HL-60/S4 treated with retinoic acid at 250 ng/mL for 4 days and 3 days (cell line): ENCODE measurements around the gene ACVR1C.
"Not testable (repeated sequence)": the region's sequence is repeated elsewhere in the genome, so short reads cannot be mapped to it uniquely, and the experiment has no call there.

ENCODE experiments used
- in situ Hi-C: fragments of 300-500 bp; cut with MboI; formaldehyde crosslinking; loops from 2 replicates; pipeline ENCODE4 v1.7.0; 2022; ENCODE audit warnings: low sequenced_read_pairs

The ACVR1C gene

GRCh38 chr2:157587576-157587975 is 41.1 kb downstream of the ACVR1C start:
- in situ Hi-C loops, result no loop called here

DNA sequence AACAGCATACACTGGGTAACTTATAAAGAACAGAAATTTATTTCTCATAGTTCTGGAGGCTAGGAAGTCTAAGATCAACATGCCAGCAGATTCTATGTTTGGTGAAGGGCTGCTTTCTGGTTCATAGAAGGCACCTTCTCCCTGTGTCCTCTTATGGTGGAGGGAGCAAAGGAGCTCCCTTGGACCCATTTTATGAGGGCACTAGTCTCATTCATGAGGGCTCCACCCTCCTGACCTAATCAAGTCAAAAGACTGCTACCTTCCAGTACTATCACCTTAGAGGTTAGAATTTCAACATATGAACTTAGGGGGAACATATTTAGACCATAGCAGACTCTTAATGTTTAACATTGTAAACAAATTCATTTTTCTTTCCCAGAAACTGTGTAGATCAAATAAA is 54.5 kb downstream of the ACVR1C start:
- in situ Hi-C loops, result no loop called here

- in situ Hi-C loops, result no loop called here
These were observed 55.9 kb downstream of the ACVR1C start for GRCh38 chr2:157572725-157573124.

DNA sequence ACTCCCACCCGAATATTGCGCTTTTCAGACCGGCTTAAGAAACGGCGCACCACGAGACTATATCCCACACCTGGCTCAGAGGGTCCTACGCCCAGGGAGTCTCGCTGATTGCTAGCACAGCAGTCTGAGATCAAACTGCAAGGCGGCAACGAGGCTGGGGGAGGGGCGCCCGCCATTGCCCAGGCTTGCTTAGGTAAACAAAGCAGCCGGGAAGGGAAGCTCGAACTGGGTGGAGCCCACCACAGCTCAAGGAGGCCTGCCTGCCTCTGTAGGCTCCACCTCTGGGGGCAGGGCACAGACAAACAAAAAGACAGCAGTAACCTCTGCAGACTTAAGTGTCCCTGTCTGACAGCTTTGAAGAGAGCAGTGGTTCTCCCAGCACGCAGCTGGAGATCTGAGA is 62.0 kb downstream of the ACVR1C start:
- in situ Hi-C loops, result not testable (repeated sequence)

DNA sequence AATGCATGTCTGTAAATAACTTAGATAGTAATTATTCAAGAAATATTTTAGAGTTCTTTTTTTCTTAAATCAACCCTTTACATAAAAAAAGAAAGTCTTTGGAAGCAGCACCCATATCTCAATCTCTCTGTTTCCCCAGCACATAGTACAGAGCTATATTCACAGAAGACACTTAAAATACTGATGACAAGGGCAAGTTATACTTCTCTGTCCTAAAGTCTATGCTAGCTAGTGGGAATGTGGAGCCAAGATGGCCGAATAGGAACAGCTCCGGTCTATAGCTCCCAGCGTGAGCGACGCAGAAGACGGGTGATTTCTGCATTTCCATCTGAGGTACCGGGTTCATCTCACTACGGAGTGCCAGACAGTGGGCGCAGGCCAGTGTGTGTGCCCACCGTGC is 62.6 kb downstream of the ACVR1C start:
- in situ Hi-C loops, result not testable (repeated sequence)

- in situ Hi-C loops, result no loop called here
These were observed 63.1 kb downstream of the ACVR1C start for GRCh38 chr2:157565550-157565949.

DNA sequence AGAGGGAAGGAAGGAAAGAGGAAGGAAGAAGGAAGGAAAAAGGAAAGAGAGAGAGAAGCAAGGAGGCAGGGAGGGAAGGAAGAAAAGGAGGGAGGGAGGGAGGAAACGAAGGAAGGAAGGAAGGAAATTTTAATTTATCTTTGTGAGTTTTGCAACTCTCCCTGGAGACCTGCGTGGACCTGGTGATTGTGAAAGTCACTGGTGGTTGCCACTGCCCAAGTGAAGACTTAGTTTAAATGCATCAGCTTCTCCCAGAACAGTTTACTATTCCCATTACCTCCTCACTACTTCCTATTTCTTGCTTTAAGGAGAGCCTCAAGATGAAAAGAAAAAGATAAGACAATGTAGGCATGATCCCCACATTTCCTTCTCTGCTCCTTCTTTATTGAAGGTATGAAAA is 68.8 kb downstream of the ACVR1C start:
- in situ Hi-C loops, result no loop called here

DNA sequence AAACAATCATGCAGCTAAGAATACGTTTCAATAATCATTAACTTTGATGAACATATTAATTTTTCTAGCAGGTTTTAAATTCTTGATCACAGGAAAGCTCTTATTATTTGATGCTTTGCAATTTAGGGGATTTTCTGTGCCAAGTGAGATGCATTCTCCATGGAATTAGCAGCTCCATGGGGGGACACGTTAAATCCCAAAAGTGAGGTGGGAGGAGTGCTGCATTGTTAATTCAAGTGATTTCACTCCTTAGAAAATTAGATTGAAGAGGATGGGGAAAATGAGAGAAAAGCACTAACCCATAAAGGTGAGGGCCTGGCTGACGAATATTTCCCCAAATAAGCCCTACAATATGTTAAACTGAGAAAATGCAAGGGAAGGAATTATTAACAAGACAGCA is 69.2 kb downstream of the ACVR1C start:
- in situ Hi-C loops, result no loop called here

- in situ Hi-C loops, result no loop called here
These were observed 69.6 kb downstream of the ACVR1C start for GRCh38 chr2:157559061-157559460.

DNA sequence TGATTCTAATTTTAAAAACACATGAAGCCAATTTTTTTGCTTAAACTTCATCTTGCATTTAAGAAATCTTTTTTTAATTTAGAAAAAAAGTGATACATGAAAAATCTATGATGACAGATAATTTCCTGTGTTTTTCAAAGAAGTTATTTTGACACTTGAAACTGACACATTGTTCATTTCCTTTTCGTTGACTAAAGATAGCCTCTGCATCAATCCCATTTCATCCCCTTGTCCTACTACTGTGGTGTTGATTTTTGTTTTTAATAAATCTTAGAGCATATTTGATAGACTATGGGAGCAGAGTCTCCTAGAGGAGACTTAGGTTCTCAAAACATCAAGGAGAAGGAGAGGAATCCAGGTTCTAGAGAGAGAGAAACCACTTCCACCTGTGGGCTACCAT is 70.9 kb downstream of the ACVR1C start:
- in situ Hi-C loops, result no loop called here

GRCh38 chr2:157540102-157540501 is 88.6 kb downstream of the ACVR1C start:
- in situ Hi-C loops, result no loop called here

GRCh38 chr2:157538064-157538463 is 90.6 kb downstream of the ACVR1C start:
- in situ Hi-C loops, result no loop called here

DNA sequence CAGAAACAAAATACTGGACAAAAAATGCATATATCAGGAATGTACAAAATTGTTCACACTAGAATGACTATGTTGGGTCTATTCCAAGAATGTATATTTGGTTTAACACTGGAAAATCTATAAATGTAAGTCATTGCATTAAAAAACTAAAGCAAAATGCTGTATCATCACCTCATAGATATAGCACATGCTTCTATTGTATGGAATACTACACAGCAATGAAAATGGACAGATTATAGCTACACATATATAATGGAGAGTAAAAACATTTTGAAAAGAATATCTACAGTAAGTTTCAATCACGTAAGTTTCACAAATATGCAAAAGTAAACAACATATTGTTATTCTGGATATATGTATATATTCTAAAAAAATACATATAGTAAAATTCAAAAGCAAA is 91.8 kb downstream of the ACVR1C start:
- in situ Hi-C loops, result no loop called here

DNA sequence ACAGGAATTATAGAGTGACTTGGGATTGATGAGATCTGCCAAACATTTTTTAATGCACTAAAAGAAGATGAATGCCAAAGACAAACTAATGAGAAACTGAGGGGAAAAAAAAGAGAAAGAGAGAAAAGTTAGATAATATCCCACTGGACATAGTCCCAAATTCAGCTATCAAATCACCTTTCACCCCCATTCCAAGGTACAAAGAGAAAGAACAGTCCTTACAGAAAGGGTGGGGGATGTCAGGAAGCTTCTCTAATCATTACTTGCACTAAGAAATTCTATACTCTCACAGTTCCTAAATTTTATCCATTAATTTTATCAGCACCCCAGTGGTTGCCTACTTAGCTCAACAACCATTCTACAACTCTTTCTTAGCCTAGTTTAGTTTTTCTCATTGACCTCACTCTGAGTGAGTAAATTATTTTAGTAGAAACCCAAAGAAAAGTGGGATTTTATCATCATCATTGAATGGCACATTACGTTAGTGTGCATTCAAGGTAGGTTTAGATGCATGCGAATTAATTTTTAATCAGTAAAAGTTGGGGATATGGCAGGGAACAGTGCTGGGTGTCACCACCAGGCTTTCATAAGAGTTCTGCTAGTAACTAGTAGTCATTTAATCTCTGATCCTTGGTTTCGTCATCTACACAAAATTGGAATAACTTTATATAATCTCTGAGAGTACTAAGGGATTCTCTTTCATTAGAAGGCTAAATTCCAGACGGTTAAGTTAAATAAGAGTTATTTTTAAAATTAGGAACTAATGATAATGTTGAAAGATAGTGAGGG is 99.5 kb downstream of the ACVR1C start:
- in situ Hi-C loops, result no loop called here

DNA sequence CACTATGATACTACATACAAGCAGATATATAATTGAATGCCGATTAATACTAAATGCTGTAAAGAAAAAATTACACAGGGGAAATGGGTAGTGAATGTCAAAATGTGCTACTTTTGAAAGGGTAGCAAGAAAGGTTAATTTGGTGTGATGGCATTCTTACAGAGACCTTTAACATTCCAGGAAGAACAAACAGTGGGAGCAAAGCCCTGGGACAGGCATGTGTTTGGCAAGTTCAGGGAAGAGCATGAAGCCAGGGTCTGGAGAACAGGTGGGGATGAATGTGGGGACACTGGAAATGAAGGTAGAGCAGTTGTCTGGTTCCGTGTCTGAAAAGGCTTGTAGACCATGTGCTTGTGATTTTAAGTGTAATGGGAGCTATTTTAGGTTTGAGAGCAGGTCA is 102.6 kb downstream of the ACVR1C start:
- in situ Hi-C loops, result no loop called here

DNA sequence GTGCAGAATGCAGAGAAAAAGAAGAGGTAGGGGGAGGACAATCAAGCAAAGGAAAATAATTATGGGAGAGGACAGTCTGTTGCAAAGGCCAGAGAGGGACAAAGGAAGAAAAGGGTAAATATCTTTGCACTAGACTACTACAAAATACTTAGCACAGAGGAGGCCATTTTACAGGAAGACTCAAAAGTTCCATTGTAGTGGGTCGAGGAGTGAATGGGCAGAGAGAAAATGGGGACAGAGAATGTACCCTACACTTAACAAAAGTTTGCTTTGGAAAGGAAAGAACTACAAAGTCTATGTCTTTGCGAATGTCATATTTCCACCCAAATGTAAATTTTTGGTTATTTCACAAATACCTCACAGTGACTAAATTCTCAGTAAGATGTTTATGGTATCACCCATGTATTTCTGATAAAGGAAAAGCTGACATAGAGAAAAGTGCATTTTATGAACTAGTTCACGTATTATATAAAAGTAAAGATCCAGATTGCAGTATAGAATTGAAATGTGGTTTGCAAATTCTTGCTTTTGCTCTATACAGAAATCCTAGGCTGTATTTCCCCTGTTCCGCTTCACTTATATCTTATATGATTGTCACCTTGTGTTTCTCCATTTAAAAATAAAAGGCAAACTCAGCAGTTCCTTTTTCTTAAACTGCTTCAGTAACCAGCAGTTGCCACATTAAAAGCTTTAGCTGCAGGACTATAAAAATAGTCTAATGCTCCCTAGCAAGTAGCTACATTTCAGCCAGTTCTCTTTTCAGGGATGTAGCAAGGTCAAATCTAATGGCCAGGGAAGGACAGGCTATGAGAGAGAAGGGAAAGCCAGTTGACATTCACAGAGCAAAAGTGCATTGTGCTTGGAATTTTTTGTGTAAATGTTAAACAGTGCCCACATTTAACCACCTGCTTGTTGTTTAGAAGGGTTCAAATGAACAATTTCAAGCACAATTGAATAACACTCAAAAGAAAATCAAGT is 105.1 kb downstream of the ACVR1C start:
- in situ Hi-C loops, result no loop called here

DNA sequence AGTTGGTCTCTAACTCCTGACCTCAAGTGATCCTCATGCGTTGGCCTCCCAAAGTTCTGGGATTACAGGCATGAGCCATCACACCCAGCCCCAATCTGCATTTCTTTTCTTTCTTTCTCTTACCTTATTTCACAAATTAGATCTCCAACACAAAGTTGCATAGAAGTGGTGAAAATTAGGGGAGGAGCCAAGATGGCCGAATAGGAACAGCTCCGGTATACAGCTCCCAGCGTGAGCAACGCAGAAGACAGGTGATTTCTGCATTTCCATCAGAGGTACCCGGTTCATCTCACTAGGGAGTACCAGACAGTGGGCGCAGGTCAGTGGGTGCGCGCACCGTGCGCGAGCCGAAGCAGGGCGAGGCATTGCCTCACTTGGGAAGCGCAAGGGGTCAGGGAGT is 113.7 kb downstream of the ACVR1C start:
- in situ Hi-C loops, result not testable (repeated sequence)

GRCh38 chr2:157509744-157510143 is 118.9 kb downstream of the ACVR1C start:
- in situ Hi-C loops, result no loop called here

- in situ Hi-C loops, result no loop called here
These were observed 120.0 kb downstream of the ACVR1C start for GRCh38 chr2:157508676-157509075.

- in situ Hi-C loops, result no loop called here
These were observed 122.1 kb downstream of the ACVR1C start for GRCh38 chr2:157506586-157506985.

GRCh38 chr2:157504623-157505022 is 124.0 kb downstream of the ACVR1C start:
- in situ Hi-C loops, result no loop called here

GRCh38 chr2:157501026-157501425 is 127.6 kb downstream of the ACVR1C start:
- in situ Hi-C loops, result no loop called here
